Fibroblast of the aortic adventitia (primary cell): Measurements from ENCODE around the gene PYGO1. TPM values are rescaled to one million over a fixed set of nuclear protein-coding genes. Genes with fewer than 3 reads are reported as not detected.
"Not testable (repeated sequence)": the region's sequence is repeated elsewhere in the genome, so short reads cannot be mapped to it uniquely, and the experiment has no call there.

Source experiments
- DNase-seq: peaks from one replicate; pipeline ENCODE4 v3.0.0-alpha.2; 2010; ENCODE audit warnings: low read depth
- H3K4me3 ChIP-seq: 2 replicates; pipeline ENCODE4 v1.5.1; 2011; ENCODE audit warnings: low read depth, mild to moderate bottlenecking, control low read depth, low read length, moderate library complexity
- total RNA-seq: library from RNA; depleted of rRNA; stranded (reverse); fragments of >200 nt; gene quantifications from 2 replicates; pipeline ENCODE4 v1.2.3, GENCODE V29; 2012; ENCODE audit warnings: low replicate concordance
- TF ChIP-seq, protein P1 (sequence below): IDR thresholded peaks from 2 replicates; pipeline ENCODE4 v1.5.1; 2011; ENCODE audit warnings: mild to moderate bottlenecking, low read length, control low read depth, inconsistent platforms; ENCODE audit not compliant: insufficient read depth

PYGO1 gene
- total RNA-seq, 1 donor = 21.2 TPM

DNA sequence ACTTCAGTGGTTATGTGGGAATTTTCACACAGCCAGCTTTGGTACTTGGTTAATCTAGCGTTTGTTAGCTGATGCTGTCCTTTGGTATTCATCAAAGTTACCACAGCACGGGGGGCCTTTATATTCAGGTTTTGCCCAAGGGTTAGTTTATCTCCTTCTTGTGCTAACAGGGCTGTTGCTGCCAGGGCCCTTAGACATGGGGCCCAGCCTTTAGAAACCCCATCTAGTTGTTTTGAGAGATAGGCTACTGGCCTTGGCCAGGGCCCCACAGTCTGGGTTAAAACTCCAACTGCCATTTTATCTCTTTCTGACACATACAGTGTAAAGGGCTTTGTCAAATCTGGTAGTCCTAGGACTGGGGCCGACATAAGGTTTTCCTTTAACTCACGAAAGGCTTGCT, 72.7 kb downstream of the PYGO1 start:
- TF ChIP-seq, protein P1, sequence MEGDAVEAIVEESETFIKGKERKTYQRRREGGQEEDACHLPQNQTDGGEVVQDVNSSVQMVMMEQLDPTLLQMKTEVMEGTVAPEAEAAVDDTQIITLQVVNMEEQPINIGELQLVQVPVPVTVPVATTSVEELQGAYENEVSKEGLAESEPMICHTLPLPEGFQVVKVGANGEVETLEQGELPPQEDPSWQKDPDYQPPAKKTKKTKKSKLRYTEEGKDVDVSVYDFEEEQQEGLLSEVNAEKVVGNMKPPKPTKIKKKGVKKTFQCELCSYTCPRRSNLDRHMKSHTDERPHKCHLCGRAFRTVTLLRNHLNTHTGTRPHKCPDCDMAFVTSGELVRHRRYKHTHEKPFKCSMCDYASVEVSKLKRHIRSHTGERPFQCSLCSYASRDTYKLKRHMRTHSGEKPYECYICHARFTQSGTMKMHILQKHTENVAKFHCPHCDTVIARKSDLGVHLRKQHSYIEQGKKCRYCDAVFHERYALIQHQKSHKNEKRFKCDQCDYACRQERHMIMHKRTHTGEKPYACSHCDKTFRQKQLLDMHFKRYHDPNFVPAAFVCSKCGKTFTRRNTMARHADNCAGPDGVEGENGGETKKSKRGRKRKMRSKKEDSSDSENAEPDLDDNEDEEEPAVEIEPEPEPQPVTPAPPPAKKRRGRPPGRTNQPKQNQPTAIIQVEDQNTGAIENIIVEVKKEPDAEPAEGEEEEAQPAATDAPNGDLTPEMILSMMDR = no peak
- no peak for DNase-seq
- H3K4me3 ChIP-seq = no peak overlapping the region

DNA sequence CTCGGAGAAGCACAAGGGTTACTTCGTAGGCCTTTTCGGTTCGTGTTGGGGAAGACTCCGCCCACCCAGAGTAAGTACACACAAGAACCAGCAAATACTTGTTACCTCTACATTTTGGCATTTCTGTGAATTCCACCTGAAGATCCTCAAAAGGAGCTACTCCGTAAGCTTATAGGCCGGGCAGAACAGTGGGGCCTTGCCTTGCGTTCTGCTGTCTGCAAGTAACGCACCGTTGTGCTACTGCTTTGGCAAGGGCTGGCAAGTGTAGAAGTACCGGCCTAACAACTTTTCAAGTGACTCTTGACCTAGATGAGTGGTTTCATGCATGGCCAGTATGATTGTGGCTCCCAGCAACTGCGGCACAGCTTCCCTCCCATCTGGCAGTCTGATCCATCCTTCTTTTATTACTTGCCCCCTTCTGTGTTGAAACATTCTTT, 73.7 kb downstream of the PYGO1 start:
- no peak overlapping the region for H3K4me3 ChIP-seq
- TF ChIP-seq, protein P1 = no peak
- DNase-seq = no peak

DNA sequence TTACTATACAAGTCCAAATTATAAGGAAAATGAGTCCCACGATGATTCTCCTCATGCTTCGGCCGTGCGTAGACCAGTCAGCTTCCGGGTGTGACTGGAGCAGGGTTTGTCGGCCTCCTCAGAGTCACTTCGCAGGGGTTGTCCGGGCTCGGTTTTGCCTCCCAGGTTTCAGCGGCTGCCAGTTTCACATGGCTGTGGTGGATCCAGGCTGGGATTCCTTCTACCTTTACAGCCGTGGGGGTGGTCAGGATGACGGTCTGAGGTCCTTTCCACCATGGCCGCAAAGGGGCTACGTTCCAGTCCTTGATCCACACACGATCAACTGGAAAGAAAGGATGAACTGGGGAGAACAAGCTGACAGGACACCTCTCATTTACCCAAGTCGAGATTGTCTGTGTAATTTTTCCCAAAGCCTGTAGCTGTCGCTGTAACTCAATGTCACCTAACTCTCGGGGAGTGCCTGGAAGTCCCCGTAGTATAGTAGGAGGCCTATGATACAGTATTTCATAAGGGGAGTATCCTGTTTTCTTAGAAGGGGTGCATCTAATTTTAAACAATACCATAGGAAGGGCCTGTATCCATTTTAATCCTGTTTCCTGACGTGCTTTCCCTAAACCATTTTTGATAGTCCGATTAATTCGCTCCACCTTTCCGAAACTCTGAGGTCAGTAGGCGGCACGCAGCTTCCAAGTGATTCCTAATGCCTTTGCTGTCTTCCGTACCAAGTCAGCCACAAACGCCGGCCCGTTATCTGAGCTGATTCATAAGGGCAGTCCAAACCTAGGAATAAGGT, 74.3 kb downstream of the PYGO1 start:
- TF ChIP-seq, protein P1 = peak; percentile 63
- DNase-seq = peak; percentile 49
- not testable (repeated sequence) for H3K4me3 ChIP-seq

DNA sequence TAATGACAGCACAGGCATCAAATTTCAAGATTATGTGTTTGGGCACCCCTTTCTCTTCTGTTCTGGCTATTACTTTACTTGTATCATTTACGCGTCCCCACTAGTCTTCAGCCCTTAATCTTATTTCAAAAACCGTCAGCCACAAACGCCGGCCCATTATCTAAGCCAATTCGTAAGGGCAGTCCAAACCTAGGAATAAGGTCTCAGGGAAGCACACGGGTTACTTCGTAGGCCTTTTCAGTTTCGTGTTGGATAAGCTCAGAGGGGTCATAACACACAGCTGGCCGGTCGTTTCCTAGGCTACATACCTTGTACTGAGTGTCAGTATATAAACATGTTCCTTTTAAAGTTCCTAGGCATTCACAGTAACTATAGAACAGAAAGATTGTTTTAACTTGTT, 75.0 kb downstream of the PYGO1 start:
- TF ChIP-seq, protein P1 = no peak
- no peak for DNase-seq
- H3K4me3 ChIP-seq = no peak overlapping the region

DNA sequence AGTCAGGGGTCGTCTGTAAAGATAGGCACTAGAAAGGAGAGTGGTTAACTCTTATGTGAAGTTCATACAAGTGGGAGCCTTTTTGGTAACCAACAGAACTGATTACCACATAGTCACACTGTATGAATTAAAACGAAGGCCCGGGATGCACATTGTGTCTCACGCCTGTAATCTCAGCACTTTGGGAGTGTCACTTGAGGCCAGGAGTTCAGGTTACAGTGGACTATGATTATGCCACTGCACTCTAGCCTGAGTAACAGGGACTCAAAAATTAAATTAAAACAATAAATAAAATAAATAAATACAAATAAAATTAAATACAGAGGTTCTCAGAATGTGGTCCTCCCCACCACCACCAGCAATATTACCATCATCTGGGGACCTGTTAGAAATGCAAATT, 80.6 kb downstream of the PYGO1 start:
- TF ChIP-seq, protein P1 = no peak
- no peak overlapping the region for H3K4me3 ChIP-seq
- DNase-seq = no peak

DNA sequence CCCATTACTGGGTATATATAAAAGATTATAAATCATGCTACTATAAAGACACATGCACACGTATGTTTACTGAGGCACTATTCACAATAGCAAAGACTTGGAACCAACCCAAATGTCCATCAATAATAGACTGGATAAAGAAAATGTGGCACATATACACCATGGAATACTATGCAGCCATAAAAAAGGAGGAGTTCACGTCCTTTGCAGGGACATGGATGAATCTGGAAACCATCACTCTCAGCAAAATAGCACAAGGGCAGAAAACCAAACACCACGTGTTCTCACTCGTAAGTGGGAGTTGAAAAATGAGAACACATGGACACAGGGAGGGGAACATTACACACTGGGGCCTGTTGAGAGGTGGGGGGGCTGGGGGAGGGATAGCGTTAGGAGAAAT, 82.7 kb downstream of the PYGO1 start:
- not testable (repeated sequence) for H3K4me3 ChIP-seq, DNase-seq

DNA sequence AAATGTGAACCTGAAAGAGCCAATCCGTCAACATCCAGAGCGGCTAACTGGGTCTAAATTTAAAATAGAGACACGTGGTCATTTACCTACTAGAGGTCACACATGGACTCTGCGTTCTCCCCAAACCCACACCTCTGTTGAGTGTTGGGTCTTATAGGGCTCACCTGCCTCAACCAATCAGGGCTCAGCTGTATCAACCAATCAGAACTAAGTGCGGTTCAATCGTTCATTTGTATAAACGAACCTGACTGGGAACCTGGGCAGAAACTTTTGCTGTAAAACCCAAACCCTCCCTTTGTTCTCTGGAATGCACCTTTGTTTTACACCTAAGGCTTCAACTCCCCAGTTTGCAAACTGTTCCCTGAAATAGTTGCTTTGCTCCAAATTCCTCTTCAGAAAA, 89.0 kb downstream of the PYGO1 start:
- DNase-seq = no peak
- TF ChIP-seq, protein P1 = no peak
- no peak overlapping the region for H3K4me3 ChIP-seq

DNA sequence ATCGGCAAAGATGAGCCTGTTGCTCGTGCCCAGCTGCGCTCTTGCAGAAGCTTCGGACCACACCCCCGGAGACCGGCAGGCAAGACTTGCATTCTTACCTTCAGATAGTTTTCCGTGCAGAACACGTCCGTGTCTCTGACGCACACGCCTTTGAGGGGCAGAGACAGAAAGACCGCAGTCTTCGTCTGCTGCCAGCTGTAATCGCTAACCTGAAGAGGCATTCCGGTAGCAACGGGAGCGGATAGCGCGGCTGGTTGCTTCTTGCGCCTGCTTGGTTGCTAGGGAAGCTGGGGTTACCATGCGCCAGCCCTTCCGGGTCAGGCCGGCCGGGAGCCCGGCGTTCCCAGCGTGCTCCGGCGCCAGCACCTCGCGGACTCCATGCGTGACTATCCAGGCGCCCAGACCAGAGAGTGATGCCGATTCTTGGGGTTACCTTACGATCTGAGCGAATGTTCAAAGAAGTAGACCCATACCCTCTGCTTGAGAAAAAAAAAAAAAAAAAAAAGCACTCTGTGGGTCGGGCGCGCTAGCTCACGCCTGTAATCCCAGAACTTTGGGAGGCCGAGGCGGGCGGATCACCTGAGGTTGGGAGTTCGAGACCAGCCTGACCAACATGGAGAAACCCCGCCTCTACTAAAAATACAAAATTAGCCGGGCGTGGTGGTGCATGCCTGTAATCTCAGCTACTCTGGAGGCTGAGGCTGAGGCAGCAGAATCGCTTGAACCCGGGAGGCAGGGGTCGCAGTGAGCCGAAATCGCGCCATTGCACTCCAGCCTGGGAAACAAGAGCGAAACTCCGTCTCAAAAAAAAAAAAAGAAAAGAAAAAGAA, 89.8 kb downstream of the PYGO1 start:
- DNase-seq = peak; percentile 85
- peak overlapping the region; percentile 91 for H3K4me3 ChIP-seq
